D721Med (cell line): ENCODE measurements around the gene RSPH9.
"Not testable (repeated sequence)": the region's sequence is repeated elsewhere in the genome, so short reads cannot be mapped to it uniquely, and the experiment has no call there.

Experiments
- DNase-seq: peaks from one replicate; pipeline ENCODE4 v3.0.0; 2011; ENCODE audit warnings: low spot score; ENCODE audit not compliant: insufficient read length
- FAIRE-seq: peaks from 2 replicates; lab custom pipeline; 2011; peaks lifted over from hg19 to GRCh38; lab: Jason Lieb, UNC
- TF ChIP-seq, protein P1 (sequence below): IDR thresholded peaks from 2 replicates; pipeline ENCODE4 v1.5.1; 2012; ENCODE audit warnings: mild to moderate bottlenecking, control low read depth; ENCODE audit not compliant: insufficient read depth; ENCODE audit errors: missing control alignments

The RSPH9 gene

DNA sequence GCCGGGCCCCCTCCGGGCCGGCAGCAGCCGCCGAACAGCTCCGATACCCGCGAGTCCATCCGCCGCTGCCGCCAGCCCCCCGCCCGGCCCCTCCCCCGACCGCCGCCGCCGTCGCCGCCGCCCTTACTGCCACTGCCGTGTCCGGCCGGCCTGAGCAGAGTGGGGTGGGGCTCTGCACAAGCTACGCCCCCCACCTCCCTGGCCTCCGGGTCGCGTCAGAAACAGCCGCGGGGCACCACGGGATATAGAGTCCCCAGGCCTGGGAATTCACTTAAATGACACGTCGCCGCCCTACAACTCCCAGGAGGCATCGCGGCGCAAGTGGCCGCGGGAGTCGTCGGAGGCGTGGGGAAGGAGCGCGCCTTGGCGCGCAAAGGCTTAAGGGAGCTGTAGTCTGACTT is 15.7 kb upstream of the RSPH9 start, which contains the start of gene GTPBP2:
Gene GTPBP2, minus strand, starts transcription at position 161 of the 401 bp plus-strand sequence. Its CDS starts 102 bp downstream, at position 59.
- FAIRE-seq, result no peak
- DNase-seq, result peak; percentile 83

DNA sequence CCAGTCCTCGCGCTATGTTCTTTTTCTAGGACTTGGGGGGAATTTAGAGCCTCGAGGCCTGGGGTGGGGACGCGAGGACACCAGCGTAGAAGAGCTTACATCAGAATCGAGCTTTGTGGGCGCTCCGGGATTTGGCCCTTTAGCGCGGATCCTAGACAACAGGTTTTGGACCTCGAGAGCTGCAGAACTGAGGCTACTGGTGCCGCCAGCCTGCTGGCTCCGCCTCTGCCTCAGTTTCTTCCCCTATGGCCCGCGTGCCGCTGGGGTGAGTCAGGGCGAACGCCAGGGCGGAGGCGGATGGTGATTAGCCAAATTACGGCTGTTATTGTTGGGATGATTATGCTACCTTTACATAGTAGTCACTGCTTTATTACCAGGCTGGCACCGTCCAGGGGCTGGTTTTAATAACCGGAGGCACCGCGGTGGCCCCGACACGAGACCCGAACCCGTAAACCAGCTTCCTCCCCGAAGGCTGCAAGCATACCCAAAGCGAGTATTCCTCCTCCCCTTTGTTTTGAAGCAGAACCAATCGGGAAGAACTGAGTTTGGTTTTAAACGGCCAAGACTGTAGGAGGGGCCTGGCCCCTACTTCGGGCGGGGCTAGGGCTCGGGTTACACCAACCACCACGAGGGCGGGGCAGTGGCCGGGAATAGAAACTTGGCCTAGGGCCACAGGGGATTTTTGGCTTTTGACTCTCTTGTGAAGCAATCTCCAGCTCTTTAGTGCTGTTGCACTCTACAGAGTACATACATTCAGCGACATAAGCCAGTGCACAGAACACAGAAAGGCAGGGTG is 15.1 kb upstream of the RSPH9 start:
- DNase-seq, result peak; percentile 94
- TF ChIP-seq, protein P1, sequence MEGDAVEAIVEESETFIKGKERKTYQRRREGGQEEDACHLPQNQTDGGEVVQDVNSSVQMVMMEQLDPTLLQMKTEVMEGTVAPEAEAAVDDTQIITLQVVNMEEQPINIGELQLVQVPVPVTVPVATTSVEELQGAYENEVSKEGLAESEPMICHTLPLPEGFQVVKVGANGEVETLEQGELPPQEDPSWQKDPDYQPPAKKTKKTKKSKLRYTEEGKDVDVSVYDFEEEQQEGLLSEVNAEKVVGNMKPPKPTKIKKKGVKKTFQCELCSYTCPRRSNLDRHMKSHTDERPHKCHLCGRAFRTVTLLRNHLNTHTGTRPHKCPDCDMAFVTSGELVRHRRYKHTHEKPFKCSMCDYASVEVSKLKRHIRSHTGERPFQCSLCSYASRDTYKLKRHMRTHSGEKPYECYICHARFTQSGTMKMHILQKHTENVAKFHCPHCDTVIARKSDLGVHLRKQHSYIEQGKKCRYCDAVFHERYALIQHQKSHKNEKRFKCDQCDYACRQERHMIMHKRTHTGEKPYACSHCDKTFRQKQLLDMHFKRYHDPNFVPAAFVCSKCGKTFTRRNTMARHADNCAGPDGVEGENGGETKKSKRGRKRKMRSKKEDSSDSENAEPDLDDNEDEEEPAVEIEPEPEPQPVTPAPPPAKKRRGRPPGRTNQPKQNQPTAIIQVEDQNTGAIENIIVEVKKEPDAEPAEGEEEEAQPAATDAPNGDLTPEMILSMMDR, result no peak
- FAIRE-seq, result no peak

More for the DNA sequence above, 15.7 kb upstream of the RSPH9 start, which contains the start of gene GTPBP2:
- TF ChIP-seq, protein P1, result no peak

GRCh38 chr6:43630980-43631619 is 13.7 kb upstream of the RSPH9 start:
- TF ChIP-seq, protein P1, result no peak
- DNase-seq (no peak), FAIRE-seq (no peak)

DNA sequence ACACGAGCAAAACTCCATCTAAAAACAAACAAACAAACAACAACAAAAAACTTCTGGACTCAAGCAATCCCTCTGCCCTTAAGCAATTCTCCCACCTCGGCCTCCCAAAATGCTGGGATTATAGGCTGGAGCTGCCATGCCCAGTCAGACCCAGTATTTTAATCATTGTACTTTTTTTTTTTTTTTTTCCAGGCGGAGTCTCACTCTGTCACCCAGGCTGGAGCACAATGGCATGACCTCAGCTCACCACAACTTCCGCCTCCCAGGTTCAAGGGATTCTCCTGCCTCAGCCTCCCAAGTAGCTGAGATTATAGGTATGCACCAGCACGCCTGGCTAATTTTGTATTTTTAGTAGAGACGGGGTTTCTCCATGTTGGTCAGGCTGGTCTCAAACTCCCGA is 11.8 kb upstream of the RSPH9 start:
- not testable (repeated sequence) for DNase-seq, FAIRE-seq

DNA sequence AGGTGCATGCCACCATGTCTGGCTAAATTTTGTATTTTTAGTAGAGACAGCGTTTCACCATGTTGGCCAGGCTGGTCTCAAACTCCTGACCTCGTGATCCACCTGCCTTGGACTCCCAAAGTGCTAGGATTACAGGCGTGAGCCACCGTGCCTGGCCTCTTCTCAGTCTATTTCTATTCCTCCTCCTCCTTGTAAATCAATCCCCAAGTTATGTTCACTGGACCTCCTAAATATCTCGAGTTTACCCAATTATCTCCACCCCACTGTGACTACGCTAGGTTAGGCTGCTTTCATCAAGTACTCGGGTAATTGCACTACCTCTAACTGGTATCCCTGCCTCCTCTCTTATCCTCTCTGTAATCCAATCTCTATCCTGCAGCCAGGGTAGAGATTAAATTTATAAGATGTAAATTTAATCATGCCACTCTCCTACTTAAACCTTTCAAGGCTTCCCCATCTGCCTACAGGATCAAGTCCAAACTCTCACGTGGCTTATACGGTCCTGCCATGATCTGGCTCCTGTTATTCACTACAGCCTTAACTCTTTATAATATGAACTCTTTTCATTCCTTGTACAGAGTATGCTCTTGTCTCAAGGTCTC is 10.0 kb upstream of the RSPH9 start:
- FAIRE-seq, result no peak
- DNase-seq, result peak; percentile 79
- TF ChIP-seq, protein P1, result no peak

- TF ChIP-seq, protein P1, result no peak
- no peak for FAIRE-seq
- DNase-seq, result peak; percentile 40
These were observed 9.2 kb upstream of the RSPH9 start, which contains the start of gene MAD2L1BP for GRCh38 chr6:43635387-43636307. Gene MAD2L1BP, plus strand, starts transcription at chr6:43635840. Its CDS starts 36 bp downstream, at chr6:43635876.

DNA sequence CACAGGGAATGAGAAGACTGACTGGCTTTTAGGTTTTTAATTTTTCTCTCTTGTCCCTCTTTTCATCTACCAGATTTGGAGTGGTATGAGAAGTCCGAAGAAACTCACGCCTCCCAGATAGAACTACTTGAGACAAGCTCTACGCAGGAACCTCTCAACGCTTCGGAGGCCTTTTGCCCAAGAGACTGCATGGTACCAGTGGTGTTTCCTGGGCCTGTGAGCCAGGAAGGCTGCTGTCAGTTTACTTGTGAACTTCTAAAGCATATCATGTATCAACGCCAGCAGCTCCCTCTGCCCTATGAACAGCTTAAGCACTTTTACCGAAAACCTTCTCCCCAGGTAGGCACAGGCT is 8.6 kb upstream of the RSPH9 start:
- DNase-seq, result no peak
- FAIRE-seq, result no peak
- TF ChIP-seq, protein P1, result no peak
